ENCODE data around the gene NBAS.

- TF ChIP-seq, protein P1, sequence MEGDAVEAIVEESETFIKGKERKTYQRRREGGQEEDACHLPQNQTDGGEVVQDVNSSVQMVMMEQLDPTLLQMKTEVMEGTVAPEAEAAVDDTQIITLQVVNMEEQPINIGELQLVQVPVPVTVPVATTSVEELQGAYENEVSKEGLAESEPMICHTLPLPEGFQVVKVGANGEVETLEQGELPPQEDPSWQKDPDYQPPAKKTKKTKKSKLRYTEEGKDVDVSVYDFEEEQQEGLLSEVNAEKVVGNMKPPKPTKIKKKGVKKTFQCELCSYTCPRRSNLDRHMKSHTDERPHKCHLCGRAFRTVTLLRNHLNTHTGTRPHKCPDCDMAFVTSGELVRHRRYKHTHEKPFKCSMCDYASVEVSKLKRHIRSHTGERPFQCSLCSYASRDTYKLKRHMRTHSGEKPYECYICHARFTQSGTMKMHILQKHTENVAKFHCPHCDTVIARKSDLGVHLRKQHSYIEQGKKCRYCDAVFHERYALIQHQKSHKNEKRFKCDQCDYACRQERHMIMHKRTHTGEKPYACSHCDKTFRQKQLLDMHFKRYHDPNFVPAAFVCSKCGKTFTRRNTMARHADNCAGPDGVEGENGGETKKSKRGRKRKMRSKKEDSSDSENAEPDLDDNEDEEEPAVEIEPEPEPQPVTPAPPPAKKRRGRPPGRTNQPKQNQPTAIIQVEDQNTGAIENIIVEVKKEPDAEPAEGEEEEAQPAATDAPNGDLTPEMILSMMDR (conservative IDR thresholded peaks at IDR 0.05): no peak
- TF ChIP-seq EZH2 (IDR thresholded peaks at IDR 0.05; ENCODE audit: low read depth): no peak
These were observed 183.9 kb downstream of the NBAS start for GRCh38 chr2:15377202-15377601.
